ENCODE results near the gene RAB15. TPM values are rescaled to one million over a fixed set of nuclear protein-coding genes. Genes with fewer than 3 reads are reported as not detected.

Gene RAB15
- total and polyA plus RNA-seq, 9 of the 15 experiments (the other 6 are each of a cell fraction or from before 2014, with no cell fraction given) = 0.09 to 0.30 (median 0.16) TPM; not detected in 2

DNA sequence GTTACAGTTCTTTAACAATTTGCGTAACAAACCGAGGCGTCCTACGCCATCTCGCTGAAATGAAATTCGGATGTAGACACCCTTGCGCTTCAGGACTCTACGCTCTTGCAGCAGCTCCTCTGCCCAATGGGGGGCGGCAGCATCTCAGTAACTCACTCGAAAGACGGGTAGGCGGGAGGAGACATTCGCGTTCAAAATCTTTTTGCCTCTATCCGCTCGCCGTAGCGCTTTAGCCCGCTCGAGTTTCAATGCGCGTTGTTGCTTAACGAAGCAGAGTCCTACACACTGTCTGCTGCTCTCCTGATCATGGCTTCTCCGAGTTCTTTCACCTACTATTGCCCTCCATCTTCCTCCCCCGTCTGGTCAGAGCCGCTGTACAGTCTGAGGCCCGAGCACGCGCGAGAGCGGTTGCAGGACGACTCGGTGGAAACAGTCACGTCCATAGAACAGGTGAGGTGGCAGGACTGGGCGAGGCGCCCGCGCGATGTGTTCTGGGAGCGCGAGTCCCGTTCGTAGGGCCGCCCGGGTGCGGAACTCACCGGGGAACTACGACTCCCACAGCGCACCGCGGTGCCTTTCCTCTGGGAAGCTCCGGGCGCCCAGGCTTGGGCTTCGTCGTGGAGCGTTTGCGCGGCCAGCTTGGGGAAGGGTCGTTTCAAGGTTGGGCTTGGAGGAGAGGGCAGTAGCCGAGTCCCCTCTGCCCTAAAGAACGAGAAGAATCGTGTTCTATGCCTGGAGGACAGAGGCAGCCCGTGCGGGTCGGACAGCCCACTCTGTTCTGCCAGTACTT is 14.7 kb upstream of the RAB15 start, which contains the start of gene FNTB (continued):
- TF ChIP-seq PHF8 (IDR thresholded peaks at IDR 0.05; ENCODE audit: borderline replicate concordance, low read length) = peak; percentile 77; the same call in 1 of the 2 replicates
- TF ChIP-seq, protein P1, sequence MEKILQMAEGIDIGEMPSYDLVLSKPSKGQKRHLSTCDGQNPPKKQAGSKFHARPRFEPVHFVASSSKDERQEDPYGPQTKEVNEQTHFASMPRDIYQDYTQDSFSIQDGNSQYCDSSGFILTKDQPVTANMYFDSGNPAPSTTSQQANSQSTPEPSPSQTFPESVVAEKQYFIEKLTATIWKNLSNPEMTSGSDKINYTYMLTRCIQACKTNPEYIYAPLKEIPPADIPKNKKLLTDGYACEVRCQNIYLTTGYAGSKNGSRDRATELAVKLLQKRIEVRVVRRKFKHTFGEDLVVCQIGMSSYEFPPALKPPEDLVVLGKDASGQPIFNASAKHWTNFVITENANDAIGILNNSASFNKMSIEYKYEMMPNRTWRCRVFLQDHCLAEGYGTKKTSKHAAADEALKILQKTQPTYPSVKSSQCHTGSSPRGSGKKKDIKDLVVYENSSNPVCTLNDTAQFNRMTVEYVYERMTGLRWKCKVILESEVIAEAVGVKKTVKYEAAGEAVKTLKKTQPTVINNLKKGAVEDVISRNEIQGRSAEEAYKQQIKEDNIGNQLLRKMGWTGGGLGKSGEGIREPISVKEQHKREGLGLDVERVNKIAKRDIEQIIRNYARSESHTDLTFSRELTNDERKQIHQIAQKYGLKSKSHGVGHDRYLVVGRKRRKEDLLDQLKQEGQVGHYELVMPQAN (IDR thresholded peaks at IDR 0.05; ENCODE audit: borderline replicate concordance) = peak; percentile 95
- TF ChIP-seq MCM3 (IDR thresholded peaks at IDR 0.05) = no peak
- TF ChIP-seq NCOA6 (IDR thresholded peaks at IDR 0.05) = peak; percentile 62
- TF ChIP-seq TEAD4 (IDR thresholded peaks at IDR 0.05; ENCODE audit: low read length) = peak; percentile 26; the same call in 1 of the 2 replicates
- TF ChIP-seq TEAD4 (CRISPR knock-in tag; IDR thresholded peaks at IDR 0.05; ENCODE audit: borderline replicate concordance) = no peak
- TF ChIP-seq ELF2 (CRISPR knock-in tag; IDR thresholded peaks at IDR 0.05) = no peak
- no peak for TF ChIP-seq HDAC8 (tag; IDR thresholded peaks at IDR 0.05)
- TF ChIP-seq TARDBP (IDR thresholded peaks at IDR 0.05) = 0 out of 2 replicates have a peak, but pooled peaks have one; percentile 34
- TF ChIP-seq XRCC3 (IDR thresholded peaks at IDR 0.05) = no peak
- TF ChIP-seq ZFP30 (CRISPR knock-in tag; IDR thresholded peaks at IDR 0.05; ENCODE audit: borderline replicate concordance) = no peak
- TF ChIP-seq, protein P2, sequence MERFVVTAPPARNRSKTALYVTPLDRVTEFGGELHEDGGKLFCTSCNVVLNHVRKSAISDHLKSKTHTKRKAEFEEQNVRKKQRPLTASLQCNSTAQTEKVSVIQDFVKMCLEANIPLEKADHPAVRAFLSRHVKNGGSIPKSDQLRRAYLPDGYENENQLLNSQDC (CRISPR knock-in tag; IDR thresholded peaks at IDR 0.05) = no peak
- TF ChIP-seq ETV5 (CRISPR knock-in tag; IDR thresholded peaks at IDR 0.05; ENCODE audit: low read depth) = no peak
- 0 out of 4 replicates have a peak, but pooled peaks of 1 of the 2 experiments have one; percentile 9 for TF ChIP-seq RCOR1 (IDR thresholded peaks at IDR 0.05; ENCODE audit: borderline replicate concordance in 1 of 2, low read depth in 2 of 2, low read length in 2 of 2)
- 0 out of 2 replicates have a peak, but pooled peaks have one; percentile 25 for TF ChIP-seq ZNF12 (CRISPR knock-in tag; IDR thresholded peaks at IDR 0.05)
- TF ChIP-seq ATF7 (IDR thresholded peaks at IDR 0.05) = peak; percentile 76
- no peak for TF ChIP-seq POLR2H (tag; IDR thresholded peaks at IDR 0.05; ENCODE audit: low read depth)
- 0 out of 2 replicates have a peak, but pooled peaks have one; percentile 27 for TF ChIP-seq NCOA1 (IDR thresholded peaks at IDR 0.05; ENCODE audit: low read depth)
- TF ChIP-seq MTA1 (IDR thresholded peaks at IDR 0.05; ENCODE audit: borderline replicate concordance) = peak; percentile 20; the same call in 1 of the 2 replicates
- TF ChIP-seq BCOR (IDR thresholded peaks at IDR 0.05) = peak; percentile 58; the same call in 1 of the 2 replicates
- TF ChIP-seq HDAC3 (IDR thresholded peaks at IDR 0.05; ENCODE audit: borderline replicate concordance, partially characterized antibody) = no peak
